OCI-LY7 (cell line): ENCODE data around the gene AGRN. TPM values are rescaled to one million over a fixed set of nuclear protein-coding genes. Genes with fewer than 3 reads are reported as not detected.
"Not testable (repeated sequence)": the region's sequence is repeated elsewhere in the genome, so short reads cannot be mapped to it uniquely, and the experiment has no call there.

Source experiments
- BruUV-seq: library from RNA; stranded (reverse); fragments of 400-500 nt; replicated peaks from 2 replicates; lab custom pipeline; 2021; lab: Mats Ljungman, UMichigan
- CTCF ChIA-PET: fragments of 300-600 bp; sonication (Branson Sonifier 250); formaldehyde crosslinking; loops from one replicate; lab custom pipeline; 2022; ENCODE audit warnings: antibody characterized with exemption; ENCODE audit not compliant: unreplicated experiment; lab: Charles Lee
- POLR2A ChIA-PET: fragments of 300-600 bp; sonication (Branson Sonifier 250); formaldehyde crosslinking; loops from one replicate; lab custom pipeline; 2022; ENCODE audit warnings: antibody characterized with exemption; lab: Charles Lee
- DNase-seq: peaks from one replicate; pipeline ENCODE4 v3.0.0-alpha.2; 2015; ENCODE audit warnings: low spot score
- H2AFZ ChIP-seq: fragments of 200-600 bp; sonication (generic), shearing (Covaris generic); 2 replicates; pipeline ENCODE4 v1.6.1; 2014; ENCODE audit warnings: mild to moderate bottlenecking, antibody characterized with exemption, low read length, moderate library complexity
- H3K27ac ChIP-seq: fragments of 200-600 bp; sonication (generic); 2 replicates; pipeline ENCODE4 v1.5.1; 2014; ENCODE audit warnings: mixed run types, low read depth, mild to moderate bottlenecking, moderate library complexity, low read length, inconsistent platforms; ENCODE audit not compliant: poor library complexity, severe bottlenecking
- H3K36me3 ChIP-seq: fragments of 200-600 bp; sonication (generic); 2 replicates; pipeline ENCODE4 v1.6.1; 2014; ENCODE audit warnings: mild to moderate bottlenecking, antibody characterized with exemption, low read length, moderate library complexity, mixed read lengths; ENCODE audit not compliant: insufficient read depth
- H3K4me1 ChIP-seq: fragments of 200-600 bp; sonication (generic); 2 replicates; pipeline ENCODE4 v1.5.1; 2014; ENCODE audit warnings: mild to moderate bottlenecking, low read length; ENCODE audit not compliant: insufficient read depth, poor library complexity, severe bottlenecking
- H3K4me2 ChIP-seq: fragments of 200-600 bp; sonication (generic); 2 replicates; pipeline ENCODE4 v1.6.1; 2014; ENCODE audit warnings: mild to moderate bottlenecking, low read length
- H3K4me3 ChIP-seq: fragments of 200-600 bp; sonication (generic); 2 replicates; pipeline ENCODE4 v1.5.1; 2014; ENCODE audit warnings: mild to moderate bottlenecking, low read depth, low read length; ENCODE audit not compliant: poor library complexity, severe bottlenecking
- H3K79me2 ChIP-seq: fragments of 200-600 bp; sonication (generic); 2 replicates; pipeline ENCODE4 v1.6.1; 2016; ENCODE audit warnings: low read depth, mild to moderate bottlenecking, low read length, moderate library complexity, mixed read lengths; ENCODE audit not compliant: insufficient read depth
- H3K9me2 ChIP-seq: fragments of 200-600 bp; sonication (generic); 2 replicates; pipeline ENCODE4 v1.6.1; 2016; ENCODE audit warnings: mild to moderate bottlenecking, low read length, mixed read lengths; ENCODE audit not compliant: insufficient read depth
- H3K9me3 ChIP-seq: fragments of 200-600 bp; sonication (generic); 2 replicates; pipeline ENCODE4 v1.6.1; 2014; ENCODE audit warnings: mild to moderate bottlenecking, mixed run types, low read length, mixed read lengths
- H4K20me1 ChIP-seq: fragments of 200-600 bp; sonication (generic); 2 replicates; pipeline ENCODE4 v1.6.1; 2014; ENCODE audit warnings: mild to moderate bottlenecking, antibody characterized with exemption, low read length, moderate library complexity, mixed read lengths; ENCODE audit not compliant: insufficient read depth
- CTCF ChIP-seq: fragments of 200-600 bp; sonication (generic); conservative IDR thresholded peaks from 2 replicates; pipeline ENCODE4 v1.5.1; 2014; ENCODE audit warnings: mild to moderate bottlenecking, antibody characterized with exemption, low read length, moderate library complexity, mixed read lengths
- EZH2phosphoT487 ChIP-seq: fragments of 200-600 bp; sonication (generic); IDR thresholded peaks from 2 replicates; pipeline ENCODE4 v1.6.1; 2018; ENCODE audit warnings: low read depth, borderline replicate concordance, mild to moderate bottlenecking, mixed run types, antibody characterized with exemption, low read length, moderate library complexity, mixed read lengths
- intact Hi-C: fragments of 100-400 bp; cut with micrococcal nuclease; formaldehyde crosslinking; loops from one replicate; pipeline ENCODE4 v1.10.0; 2022; ENCODE audit not compliant: unreplicated experiment
- total RNA-seq, 2 experiments: library from RNA; depleted of rRNA in 1 of 2; stranded (reverse); fragments of >200 nt in 1 of 2; shearing (Covaris generic) in 1 of 2; gene quantifications; 2 replicates each; pipeline ENCODE4 v1.2.3, GENCODE V29; 2014 to 2022

The AGRN gene
- total RNA-seq, 2 experiments from 2014 or later, result 2.7 to 9.1 TPM

- H4K20me1 ChIP-seq, DNase-seq, BruUV-seq, H3K4me1 ChIP-seq, CTCF ChIA-PET, H3K4me2 ChIP-seq, intact Hi-C loops, H3K36me3 ChIP-seq, H3K27ac ChIP-seq, H3K9me2 ChIP-seq, H2AFZ ChIP-seq, H3K4me3 ChIP-seq, H3K9me3 ChIP-seq, H3K79me2 ChIP-seq: not testable (repeated sequence)
- POLR2A ChIA-PET, result interaction anchor here (1.4 kb wide), 1 partner anchor 17 kb away, joined by 4 read pairs; no protein-coding TSS in a partner anchor
Observed at GRCh38 chr1:991275-991674, 28.6 kb upstream of the AGRN start.

GRCh38 chr1:991895-992294 lies 28.0 kb upstream of the AGRN start:
- no peaks in the 10 kb centered on the region for H3K4me1 ChIP-seq
- BruUV-seq, result no TSS peak
- no peak overlapping the region for H3K4me2 ChIP-seq
- no peak overlapping the region for H3K4me3 ChIP-seq
- intact Hi-C loops, result no loop called here
- no peaks in the 10 kb centered on the region for H3K79me2 ChIP-seq
- TF ChIP-seq CTCF (no peak), EZH2phosphoT487 (no peak)
- no peaks in the 10 kb centered on the region for H4K20me1 ChIP-seq
- no peaks in the 10 kb centered on the region for H3K9me2 ChIP-seq
- no peak overlapping the region for H2AFZ ChIP-seq
- POLR2A ChIA-PET, result interaction anchor here (1.4 kb wide), 1 partner anchor 16 kb away, joined by 4 read pairs; no protein-coding TSS in a partner anchor
- no peaks in the 10 kb centered on the region for H3K9me3 ChIP-seq
- DNase-seq, result no peak
- no peaks in the 10 kb centered on the region for H3K36me3 ChIP-seq
- CTCF ChIA-PET, result no interaction called here
- no peak overlapping the region for H3K27ac ChIP-seq

GRCh38 chr1:992362-992761 lies 27.6 kb upstream of the AGRN start:
- H3K4me2 ChIP-seq, result no peak overlapping the region
- BruUV-seq, result no TSS peak
- no peaks in the 10 kb centered on the region for H4K20me1 ChIP-seq
- no peaks in the 10 kb centered on the region for H3K79me2 ChIP-seq
- no peaks in the 10 kb centered on the region for H3K9me3 ChIP-seq
- H2AFZ ChIP-seq, result no peak overlapping the region
- intact Hi-C loops, result no loop called here
- no peak for DNase-seq
- H3K36me3 ChIP-seq, result no peaks in the 10 kb centered on the region
- no peak overlapping the region for H3K27ac ChIP-seq
- no peak for TF ChIP-seq EZH2phosphoT487
- TF ChIP-seq CTCF, result no peak
- no peak overlapping the region for H3K4me3 ChIP-seq
- CTCF ChIA-PET, result no interaction called here
- no peaks in the 10 kb centered on the region for H3K4me1 ChIP-seq
- no peaks in the 10 kb centered on the region for H3K9me2 ChIP-seq
- POLR2A ChIA-PET, result interaction anchor here (1.4 kb wide), 1 partner anchor 15 kb away, joined by 4 read pairs; no protein-coding TSS in a partner anchor
